ENCODE data around the gene BZW1. TPM values are rescaled to one million over a fixed set of nuclear protein-coding genes. Genes with fewer than 3 reads are reported as not detected.
A peak's percentile ranks its signal among the peaks of the same experiment; 100 is the strongest.

The BZW1 gene
- total and polyA plus RNA-seq, 2 of the 4 experiments (the other 2 are of a cell fraction): 204 to 268 TPM

DNA sequence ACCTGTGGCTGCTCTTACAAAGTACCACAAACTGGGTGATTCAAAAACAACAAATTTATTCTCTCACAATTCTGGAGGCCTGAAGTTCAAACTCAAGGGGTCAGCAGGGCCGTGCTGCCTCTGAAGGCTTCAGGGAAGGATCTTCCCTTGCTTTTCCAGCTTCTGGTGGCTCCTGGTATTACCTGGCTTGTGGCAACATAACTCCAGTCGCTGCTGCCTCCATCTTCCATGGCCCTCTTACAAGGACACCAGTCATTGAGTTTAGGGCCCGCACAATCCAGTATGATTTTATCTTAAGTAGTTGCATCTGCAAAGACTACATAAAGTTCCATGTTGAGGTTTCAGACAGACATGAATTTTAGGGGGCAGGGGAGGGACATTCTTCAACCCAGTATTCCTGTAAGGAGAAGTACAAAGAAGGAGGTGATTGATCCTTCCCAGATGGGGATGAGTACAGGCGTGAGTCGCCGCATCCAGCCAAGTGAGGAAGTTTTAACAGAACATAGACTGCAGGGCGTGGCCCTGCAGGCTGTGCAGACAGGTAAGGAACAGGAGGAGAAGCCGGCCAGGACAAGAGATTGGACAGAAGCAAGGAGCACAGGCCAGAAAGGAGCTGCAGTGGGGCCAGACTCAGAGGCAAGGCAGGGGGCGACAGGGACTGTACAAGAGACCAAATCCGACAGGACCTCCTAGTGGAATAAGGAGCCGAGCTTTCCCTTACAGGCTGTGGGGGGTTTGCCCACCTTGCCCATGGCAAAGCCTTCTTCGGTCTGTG, 44.4 kb upstream of the BZW1 start:
- intact Hi-C loops (cut with micrococcal nuclease): no loop called here
- Histone ChIP-seq H3K36me3 (ENCODE audit: control insufficient read depth, insufficient read depth, low read length) (no peaks in the 10 kb centered on the region), H3K9me1 (ENCODE audit: insufficient read depth, low read length) (peaks cover 14% of the 10 kb centered on the region), H3K14ac (replicated peaks; ENCODE audit: low read depth, low read length) (no peak overlapping the region), H3K27ac (ENCODE audit: insufficient read depth, low read length) (no peak overlapping the region), H2AK9ac (replicated peaks; ENCODE audit: low read depth, low read length, poor library complexity) (peak overlapping the region; percentile 18), H3K23ac (ENCODE audit: low read depth, low read length) (no peak overlapping the region), H4K5ac (ENCODE audit: low read depth, low read length) (no peak overlapping the region), H2BK5ac (ENCODE audit: low read depth, low read length, poor library complexity, severe bottlenecking) (no peak overlapping the region), H4K8ac (ENCODE audit: low read depth in 2 of 2, low read length in 2 of 2) (no peak overlapping the region; a peak in 1 of 4 replicates), H2AK5ac (ENCODE audit: low read depth, low read length) (peak overlapping the region; percentile 66), H3K27me3 (ENCODE audit: control insufficient read depth, insufficient read depth, low read length) (no peaks in the 10 kb centered on the region), H3K18ac (ENCODE audit: low read depth, low read length) (no peak overlapping the region), H3K9me3 (ENCODE audit: control insufficient read depth, insufficient read depth, low read length) (no peaks in the 10 kb centered on the region), H3K4me1 (ENCODE audit: control insufficient read depth, insufficient read depth, low read length) (peaks cover 17% of the 10 kb centered on the region), H2BK15ac (ENCODE audit: low read depth, low read length) (peak overlapping the region; percentile 80; the same call in 1 of the 3 replicates), H3K4me3 (ENCODE audit: insufficient read depth, low read depth, low read length) (no peak overlapping the region), H3K4me2 (ENCODE audit: low read depth, low read length) (no peak overlapping the region), H2BK120ac (ENCODE audit: low read depth, low read length) (peak overlapping the region; percentile 18; the same call in 1 of the 2 replicates), H4K20me1 (ENCODE audit: insufficient read depth, low read length) (no peaks in the 10 kb centered on the region; the same call in 1 of the 2 replicates), H3K56ac (ENCODE audit: extremely low read depth, insufficient read depth, low read length) (no peak overlapping the region), H3K4ac (ENCODE audit: low read depth, low read length) (peak overlapping the region; percentile 42; the same call in 1 of the 2 replicates), H2BK20ac (ENCODE audit: low read depth, low read length) (peak overlapping the region; percentile 81), H3K79me1 (ENCODE audit: low read depth in 1 of 2, low read length in 2 of 2) (peaks cover 0 to 3% of the 10 kb centered on the region in 2 experiments; a peak in 1 of 4 replicates), H4K91ac (ENCODE audit: insufficient read depth, low read depth, low read length) (peak overlapping the region; percentile 79; the same call in 1 of the 2 replicates), H2AFZ (replicated peaks; ENCODE audit: low read length, poor library complexity) (no peak overlapping the region), H3K9ac (ENCODE audit: low read depth, low read length) (no peak overlapping the region)
- ATAC-seq (ENCODE audit: low read depth) (no peak), DNase-seq (no peak)
- WGBS, 2 experiments (ENCODE audit: extremely low coverage in 2 of 2, insufficient read length in 1 of 2): 94% methylated on average over 4 of the region's 12 CpGs; no CpG with 5 or more reads in 1 of the 2 experiments
- POLR2A ChIA-PET (ENCODE audit: unreplicated experiment): no interaction called here
- dilution Hi-C loops (cut with HindIII; ENCODE audit: low sequenced_read_pairs, unreplicated experiment): no loop called here
- in situ Hi-C loops (cut with MboI; ENCODE audit: low sequenced_read_pairs): no loop called here
- CTCF ChIA-PET: interaction anchor here (1.0 kb wide), 1 partner anchor 9 kb away, joined by 3 read pairs; no protein-coding TSS in a partner anchor
- BruUV-seq (replicated peaks): no TSS peak
- TF ChIP-seq SMC3 (IDR thresholded peaks at IDR 0.05; ENCODE audit: low read depth, low read length): no peak
- TF ChIP-seq, protein P1, sequence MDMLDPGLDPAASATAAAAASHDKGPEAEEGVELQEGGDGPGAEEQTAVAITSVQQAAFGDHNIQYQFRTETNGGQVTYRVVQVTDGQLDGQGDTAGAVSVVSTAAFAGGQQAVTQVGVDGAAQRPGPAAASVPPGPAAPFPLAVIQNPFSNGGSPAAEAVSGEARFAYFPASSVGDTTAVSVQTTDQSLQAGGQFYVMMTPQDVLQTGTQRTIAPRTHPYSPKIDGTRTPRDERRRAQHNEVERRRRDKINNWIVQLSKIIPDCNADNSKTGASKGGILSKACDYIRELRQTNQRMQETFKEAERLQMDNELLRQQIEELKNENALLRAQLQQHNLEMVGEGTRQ (IDR thresholded peaks at IDR 0.05; ENCODE audit: low read depth, low read length): no peak
- TF ChIP-seq RFX5 (IDR thresholded peaks at IDR 0.05; ENCODE audit: low read depth, low read length): no peak
- TF ChIP-seq, protein P2, sequence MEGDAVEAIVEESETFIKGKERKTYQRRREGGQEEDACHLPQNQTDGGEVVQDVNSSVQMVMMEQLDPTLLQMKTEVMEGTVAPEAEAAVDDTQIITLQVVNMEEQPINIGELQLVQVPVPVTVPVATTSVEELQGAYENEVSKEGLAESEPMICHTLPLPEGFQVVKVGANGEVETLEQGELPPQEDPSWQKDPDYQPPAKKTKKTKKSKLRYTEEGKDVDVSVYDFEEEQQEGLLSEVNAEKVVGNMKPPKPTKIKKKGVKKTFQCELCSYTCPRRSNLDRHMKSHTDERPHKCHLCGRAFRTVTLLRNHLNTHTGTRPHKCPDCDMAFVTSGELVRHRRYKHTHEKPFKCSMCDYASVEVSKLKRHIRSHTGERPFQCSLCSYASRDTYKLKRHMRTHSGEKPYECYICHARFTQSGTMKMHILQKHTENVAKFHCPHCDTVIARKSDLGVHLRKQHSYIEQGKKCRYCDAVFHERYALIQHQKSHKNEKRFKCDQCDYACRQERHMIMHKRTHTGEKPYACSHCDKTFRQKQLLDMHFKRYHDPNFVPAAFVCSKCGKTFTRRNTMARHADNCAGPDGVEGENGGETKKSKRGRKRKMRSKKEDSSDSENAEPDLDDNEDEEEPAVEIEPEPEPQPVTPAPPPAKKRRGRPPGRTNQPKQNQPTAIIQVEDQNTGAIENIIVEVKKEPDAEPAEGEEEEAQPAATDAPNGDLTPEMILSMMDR (conservative IDR thresholded peaks at IDR 0.05; ENCODE audit: low read depth, low read length): no peak
- TF ChIP-seq CHD1 (IDR thresholded peaks at IDR 0.05; ENCODE audit: low read depth, low read length): no peak
- TF ChIP-seq, protein P3, sequence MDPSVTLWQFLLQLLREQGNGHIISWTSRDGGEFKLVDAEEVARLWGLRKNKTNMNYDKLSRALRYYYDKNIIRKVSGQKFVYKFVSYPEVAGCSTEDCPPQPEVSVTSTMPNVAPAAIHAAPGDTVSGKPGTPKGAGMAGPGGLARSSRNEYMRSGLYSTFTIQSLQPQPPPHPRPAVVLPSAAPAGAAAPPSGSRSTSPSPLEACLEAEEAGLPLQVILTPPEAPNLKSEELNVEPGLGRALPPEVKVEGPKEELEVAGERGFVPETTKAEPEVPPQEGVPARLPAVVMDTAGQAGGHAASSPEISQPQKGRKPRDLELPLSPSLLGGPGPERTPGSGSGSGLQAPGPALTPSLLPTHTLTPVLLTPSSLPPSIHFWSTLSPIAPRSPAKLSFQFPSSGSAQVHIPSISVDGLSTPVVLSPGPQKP (IDR thresholded peaks at IDR 0.05; ENCODE audit: borderline replicate concordance, low read depth, low read length): no peak
- no peak for TF ChIP-seq POLR2A (IDR thresholded peaks at IDR 0.05; ENCODE audit: low read depth, low read length)
- no peak for TF ChIP-seq MAZ (IDR thresholded peaks at IDR 0.05; ENCODE audit: borderline replicate concordance, low read depth, low read length)
- TF ChIP-seq MXI1 (IDR thresholded peaks at IDR 0.05; ENCODE audit: borderline replicate concordance, low read depth, low read length): no peak
- no peak for TF ChIP-seq RCOR1 (IDR thresholded peaks at IDR 0.05; ENCODE audit: insufficient replicate concordance, low read length)
- no peak for TF ChIP-seq RAD21 (IDR thresholded peaks at IDR 0.05; ENCODE audit: low read length)
- TF ChIP-seq BHLHE40 (IDR thresholded peaks at IDR 0.05; ENCODE audit: low read depth, low read length): no peak
- no peak for TF ChIP-seq CEBPB (IDR thresholded peaks at IDR 0.05; ENCODE audit: low read depth, low read length)
- TF ChIP-seq NFE2L2 (IDR thresholded peaks at IDR 0.05; ENCODE audit: low read depth, low read length): no peak
